Erythroblast (primary cell): Measurements from ENCODE around the gene MC1R.

Source experiments
- GATA1 ChIP-seq: IDR thresholded peaks from 2 replicates; pipeline ENCODE4 v1.6.1; 2011; ENCODE audit warnings: low read depth, mild to moderate bottlenecking, control low read depth, low read length, moderate library complexity
- POLR2A ChIP-seq: IDR thresholded peaks from 2 replicates; pipeline ENCODE4 v1.6.1; 2011; ENCODE audit warnings: mild to moderate bottlenecking, low read length

- TF ChIP-seq POLR2A (no peak), GATA1 (no peak)
Measured at GRCh38 chr16:89908236-89908635, 10.4 kb upstream of the MC1R start.
